K562 (cell line): ENCODE data around the gene CSNK1G3. TPM values are rescaled to one million over a fixed set of nuclear protein-coding genes. Genes with fewer than 3 reads are reported as not detected.

Experiments used
- ATAC-seq: fragments of 200-7000 bp; cut with Tn5 transposase; 3 replicates; pipeline ENCODE4 v1.9.1; 2020; ENCODE audit warnings: moderate library complexity
- BruUV-seq: library from RNA; stranded (reverse); fragments of 400-500 nt; replicated peaks from 2 replicates; lab custom pipeline; 2021; lab: Mats Ljungman, UMichigan
- CTCF ChIA-PET: fragments of 300-600 bp; formaldehyde crosslinking; extraction: SDS; loops from one replicate; lab custom pipeline; 2021; ENCODE audit warnings: low intra/inter-chr PET ratio; lab: Yijun Ruan, JAX
- POLR2A ChIA-PET: fragments of 300-600, 350-650 bp; sonication (Branson Sonifier 250); formaldehyde crosslinking; extraction: SDS; loops from one replicate; lab custom pipeline; 2021; ENCODE audit warnings: antibody characterized with exemption, inconsistent platforms; lab: Yijun Ruan, JAX
- DNase-seq, 4 experiments: peaks; one replicate each; pipeline versions ENCODE4 v3.0.0 to v3.0.0-alpha.2; 2011 to 2018; ENCODE audit warnings: low spot score in 3 of 4, mixed read lengths in 3 of 4; ENCODE audit errors: extremely low read depth in 1 of 4
- FAIRE-seq: peaks from 2 replicates; lab custom pipeline; 2011; peaks lifted over from hg19 to GRCh38; lab: Jason Lieb, UNC
- H2AFZ ChIP-seq: 2 replicates; pipeline ENCODE4 v1.6.0; 2011; ENCODE audit warnings: low read depth, low read length, control low read depth, inconsistent platforms
- H3K27ac ChIP-seq: fragments of 200-600 bp; 3 replicates; pipeline ENCODE4 v1.8.0; 2011; ENCODE audit warnings: low read depth, mild to moderate bottlenecking, control low read depth, inconsistent platforms, low read length, moderate library complexity, mixed read lengths; ENCODE audit errors: extremely low read depth
- H3K27me3 ChIP-seq, 2 experiments: fragments of 300-600 bp in 1 of 2; 2 replicates in 1 of 2; 3 replicates in 1 of 2; pipeline versions ENCODE4 v1.6.0 to v1.8.0; 2011; ENCODE audit warnings: inconsistent platforms in 2 of 2, low read length in 2 of 2, mild to moderate bottlenecking in 1 of 2, mixed read lengths in 1 of 2, moderate library complexity in 1 of 2; ENCODE audit not compliant: control insufficient read depth in 2 of 2, insufficient read depth in 2 of 2
- H3K36me3 ChIP-seq: fragments of 300-600 bp; 3 replicates; pipeline ENCODE4 v1.8.0; 2011; ENCODE audit warnings: mild to moderate bottlenecking, low read length, inconsistent platforms; ENCODE audit not compliant: control insufficient read depth, insufficient read depth
- H3K4me1 ChIP-seq, 2 experiments: fragments of 200-600 bp in 1 of 2; replicated peaks in 1 of 2; 2 replicates in 1 of 2; 3 replicates in 1 of 2; pipeline versions ENCODE4 v1.5.1 to v1.8.0; 2011; ENCODE audit warnings: inconsistent platforms in 2 of 2, low read length in 2 of 2, mild to moderate bottlenecking in 1 of 2, mixed read lengths in 1 of 2, moderate library complexity in 1 of 2; ENCODE audit not compliant: control insufficient read depth in 2 of 2, insufficient read depth in 2 of 2
- H3K4me2 ChIP-seq: 2 replicates; pipeline ENCODE4 v1.6.1; 2011; ENCODE audit warnings: low read length, control low read depth, inconsistent platforms, mixed read lengths; ENCODE audit not compliant: insufficient read depth
- H3K4me3 ChIP-seq: fragments of 200-600 bp; sonication (generic), shearing (Covaris generic); 2 replicates; pipeline ENCODE4 v1.5.1; 2016; ENCODE audit warnings: control low read depth, inconsistent platforms
- H3K79me2 ChIP-seq: fragments of 200-600 bp; 3 replicates; pipeline ENCODE4 v1.8.0; 2011; ENCODE audit warnings: low read length, inconsistent platforms; ENCODE audit not compliant: control insufficient read depth, insufficient read depth
- H3K9ac ChIP-seq, 2 experiments: 2 replicates each; pipeline versions ENCODE4 v1.6.0 to v1.6.1; 2011; ENCODE audit warnings: low read depth in 2 of 2, low read length in 2 of 2, control low read depth in 1 of 2, inconsistent platforms in 1 of 2, mild to moderate bottlenecking in 1 of 2, mixed read lengths in 1 of 2; ENCODE audit not compliant: insufficient read depth in 1 of 2
- H3K9me1 ChIP-seq: one replicate; pipeline ENCODE4 v1.6.0; 2011; ENCODE audit warnings: inconsistent platforms, mild to moderate bottlenecking, low read length, moderate library complexity; ENCODE audit not compliant: control insufficient read depth, insufficient read depth
- H3K9me3 ChIP-seq: replicated peaks from 2 replicates; pipeline ENCODE4 v1.5.1; 2011; ENCODE audit warnings: low read depth, low read length, inconsistent platforms; ENCODE audit not compliant: control insufficient read depth, insufficient read depth
- H4K20me1 ChIP-seq: replicated peaks from 2 replicates; pipeline ENCODE4 v1.6.1; 2011; ENCODE audit warnings: low read length, inconsistent platforms, mixed read lengths; ENCODE audit not compliant: control insufficient read depth, insufficient read depth
- ARHGAP35 ChIP-seq: fragments of 450-650 bp; IDR thresholded peaks from 2 replicates; pipeline ENCODE4 v1.6.1; 2018; ENCODE audit not compliant: partially characterized antibody
- ARID4B ChIP-seq: sonication (generic); formaldehyde crosslinking; IDR thresholded peaks from 2 replicates; pipeline ENCODE4 v1.8.0; 2022; ENCODE audit warnings: mild to moderate bottlenecking, missing genetic modification reagents
- EP300 ChIP-seq: IDR thresholded peaks from 2 replicates; pipeline ENCODE4 v1.6.1; 2012; ENCODE audit warnings: low read length, improper control_type of control experiment
- GATAD2A ChIP-seq: fragments of 450-650 bp; IDR thresholded peaks from 2 replicates; pipeline ENCODE4 v1.6.1; 2017
- HSF4 ChIP-seq: fragments of 250-450 bp; sonication (Bioruptor Pico); IDR thresholded peaks from 2 replicates; pipeline ENCODE4 v2.1.2; 2022; ENCODE audit warnings: mild to moderate bottlenecking, moderate library complexity, borderline replicate concordance
- MTA3 ChIP-seq: fragments of 450-650 bp; formaldehyde crosslinking; IDR thresholded peaks from 2 replicates; pipeline ENCODE4 v1.6.1; 2017; ENCODE audit warnings: mild to moderate bottlenecking, borderline replicate concordance
- MXD1 ChIP-seq: fragments of 250-450 bp; sonication (Bioruptor Pico); IDR thresholded peaks from 2 replicates; pipeline ENCODE4 v1.8.0; 2021; ENCODE audit warnings: borderline replicate concordance, mild to moderate bottlenecking, moderate library complexity; ENCODE audit not compliant: poor library complexity, severe bottlenecking
- SIN3A ChIP-seq, 2 experiments: fragments of 150-350 bp in 1 of 2; IDR thresholded peaks; 2 replicates each; pipeline ENCODE4 v1.6.1; 2011 to 2016; ENCODE audit warnings: borderline replicate concordance in 2 of 2, low read depth in 2 of 2, low read length in 2 of 2, mild to moderate bottlenecking in 2 of 2, moderate library complexity in 2 of 2; ENCODE audit not compliant: control insufficient read depth in 1 of 2
- SREBF2 ChIP-seq: sonication (generic); formaldehyde crosslinking; IDR thresholded peaks from 2 replicates; pipeline ENCODE4 v1.4.0; 2020; ENCODE audit warnings: mild to moderate bottlenecking, missing genetic modification reagents
- WGBS: fragments of 100-300 bp; shearing (Covaris generic); methylation state at CpG from one replicate; pipeline ENCODE4 v1.1.6; 2016; ENCODE audit warnings: low coverage, mixed read lengths; ENCODE audit not compliant: insufficient coverage; ENCODE audit errors: missing lambda C conversion rate; 5-methylcytosine and 5-hydroxymethylcytosine counted together
- in situ Hi-C: fragments of 300-500 bp; cut with MboI; formaldehyde crosslinking; loops from 4 replicates; pipeline ENCODE4 v1.15.0; 2018; ENCODE audit warnings: inconsistent platforms, mixed read lengths
- intact Hi-C: fragments of 100-400 bp; cut with micrococcal nuclease; formaldehyde crosslinking; loops from 2 replicates; pipeline ENCODE4 v1.14.2; 2022
- polyA plus RNA-seq, 8 experiments: library from polyadenylated mRNA; depleted of rRNA in 4 of 8; stranded (reverse) in 5 of 8; unstranded in 3 of 8; fragments of >200 nt; fragmentation: Nextera tagmentation in 2 of 8; fragmentation: Illumina TruSeq in 1 of 8; extraction: Ambion mirVana in 2 of 8; extraction: Trizol in 1 of 8; gene quantifications; 2 replicates each; pipeline versions ENCODE4 v1.2.1 to v1.2.3, GENCODE V29; 2011 to 2014; ENCODE audit warnings: inconsistent platforms in 1 of 8, missing spikeins in 1 of 8
- total RNA-seq, 7 experiments: library from RNA; depleted of rRNA in 6 of 7; stranded (reverse); fragments of >200 nt in 6 of 7; fragmentation: Illumina TruSeq in 2 of 7; extraction: Trizol in 2 of 7; gene quantifications; 2 replicates each; pipeline versions ENCODE4 v1.2.1 to v1.2.3, GENCODE V29; 2011 to 2021; ENCODE audit warnings: low replicate concordance in 1 of 7

CSNK1G3 gene
- total and polyA plus RNA-seq, 9 of the 15 experiments (the other 6 are each of a cell fraction or from before 2014, with no cell fraction given) = 8.3 to 27.6 (median 16.5) TPM

GRCh38 chr5:123611406-123611709, 99.4 kb downstream of the CSNK1G3 start:
- H3K4me3 ChIP-seq = no peak overlapping the region

More at GRCh38 chr5:123611406-123611709, 99.4 kb downstream of the CSNK1G3 start:
- DNase-seq (no peak), FAIRE-seq (no peak), ATAC-seq (no peak)
- 24% methylated on average over 1 of the region's 1 CpG for WGBS
- Histone ChIP-seq H3K9ac (no peak overlapping the region), H3K79me2 (no peaks in the 10 kb centered on the region), H3K9me3 (no peaks in the 10 kb centered on the region), H3K4me2 (no peak overlapping the region), H3K9me1 (no peaks in the 10 kb centered on the region), H3K4me1 (no peaks in the 10 kb centered on the region), H3K27me3 (no peaks in the 10 kb centered on the region), H2AFZ (no peak overlapping the region), H4K20me1 (no peaks in the 10 kb centered on the region), H3K36me3 (peaks cover 11% of the 10 kb centered on the region; the same call in 1 of the 3 replicates), H3K27ac (no peak overlapping the region)
- BruUV-seq = no TSS peak
- in situ Hi-C loops = loop anchor here (25.0 kb wide), 1 partner anchor 1099 kb away; no protein-coding TSS in a partner anchor
- intact Hi-C loops = loop anchor here (5.0 to 10.0 kb wide), 5 partner anchors 187 to 1109 kb away; partner anchors contain the start of genes CEP120 and PPIC
- ChIA-PET POLR2A (no interaction called here), CTCF (interaction anchor here (1.2 to 2.3 kb wide), 3 partner anchors 188 to 1111 kb away, joined by 3 to 7 read pairs (median 3); partner anchors contain the start of gene CEP120)
- no peak for TF ChIP-seq MXD1 (CRISPR knock-in tag)
- no peak for TF ChIP-seq SIN3A (IDR thresholded peaks at IDR 0.05; ENCODE audit: borderline replicate concordance in 2 of 2, control insufficient read depth in 1 of 2, low read depth in 2 of 2, low read length in 2 of 2)
- TF ChIP-seq MTA3 = no peak
- TF ChIP-seq EP300 = no peak
- no peak for TF ChIP-seq HSF4 (CRISPR knock-in tag)
- no peak for TF ChIP-seq SREBF2
- TF ChIP-seq ARID4B (CRISPR knock-in tag) = no peak
- TF ChIP-seq ARHGAP35 = no peak
- TF ChIP-seq GATAD2A = no peak
